ENCODE measurements around the gene GRID2IP. TPM values are rescaled to one million over a fixed set of nuclear protein-coding genes. Genes with fewer than 3 reads are reported as not detected.

Gene GRID2IP
- total and polyA plus RNA-seq, 3 donors from 2014 or later = 0.34 to 1.9 (median 1.1) TPM

GRCh38 chr7:6531492-6532279 is 19.6 kb downstream of the GRID2IP start:
- H3K27me3 ChIP-seq = no peaks in the 10 kb centered on the region
- intact Hi-C loops (cut with DNase I; ENCODE audit: low total_unique reads) = no loop called here
- TF ChIP-seq CTCF (IDR thresholded peaks at IDR 0.05) (no peak), POLR2A (IDR thresholded peaks at IDR 0.05) (no peak)

GRCh38 chr7:6530626-6531491 is 20.4 kb downstream of the GRID2IP start:
- TF ChIP-seq POLR2A (IDR thresholded peaks at IDR 0.05) (no peak), CTCF (IDR thresholded peaks at IDR 0.05) (no peak)
- no peaks in the 10 kb centered on the region for H3K9me3 ChIP-seq
- H3K4me3 ChIP-seq = peak overlapping the region in 1 of 2 donors; percentile 54
- no peaks in the 10 kb centered on the region for H3K27me3 ChIP-seq
- DNase-seq = peak; percentile 56
- no peak overlapping the region for H3K27ac ChIP-seq
- WGBS, 2 donors = 1% methylated on average over 13 to 50 of the region's 74 CpGs
- intact Hi-C loops (cut with DNase I; ENCODE audit: low total_unique reads) = no loop called here
- no peaks in the 10 kb centered on the region for H3K4me1 ChIP-seq
- H3K36me3 ChIP-seq (ENCODE audit: low read depth, missing control alignments) = no peaks in the 10 kb centered on the region

More at GRCh38 chr7:6531492-6532279, 19.6 kb downstream of the GRID2IP start:
- H3K9me3 ChIP-seq = no peaks in the 10 kb centered on the region
- peak overlapping the region in 1 of 2 donors; percentile 54 for H3K4me3 ChIP-seq
- no peak overlapping the region for H3K27ac ChIP-seq
- WGBS, 2 donors = 25% methylated on average over 18 to 19 of the region's 19 CpGs
- no peak for DNase-seq
- H3K4me1 ChIP-seq = peaks cover 7% of the 10 kb centered on the region
- no peaks in the 10 kb centered on the region for H3K36me3 ChIP-seq (ENCODE audit: low read depth, missing control alignments)

GRCh38 chr7:6529643-6530042 is 21.6 kb downstream of the GRID2IP start:
- H3K4me3 ChIP-seq = no peak overlapping the region
- DNase-seq = no peak
- intact Hi-C loops (cut with DNase I; ENCODE audit: low total_unique reads) = no loop called here
- no peaks in the 10 kb centered on the region for H3K4me1 ChIP-seq
- no peaks in the 10 kb centered on the region for H3K36me3 ChIP-seq (ENCODE audit: low read depth, missing control alignments)
- TF ChIP-seq CTCF (IDR thresholded peaks at IDR 0.05) (no peak), POLR2A (IDR thresholded peaks at IDR 0.05) (no peak)
- H3K27ac ChIP-seq = no peak overlapping the region
- WGBS, 2 donors = 59 to 77% methylated on average over 6 of the region's 6 CpGs
- H3K27me3 ChIP-seq = no peaks in the 10 kb centered on the region
- no peaks in the 10 kb centered on the region for H3K9me3 ChIP-seq

DNA sequence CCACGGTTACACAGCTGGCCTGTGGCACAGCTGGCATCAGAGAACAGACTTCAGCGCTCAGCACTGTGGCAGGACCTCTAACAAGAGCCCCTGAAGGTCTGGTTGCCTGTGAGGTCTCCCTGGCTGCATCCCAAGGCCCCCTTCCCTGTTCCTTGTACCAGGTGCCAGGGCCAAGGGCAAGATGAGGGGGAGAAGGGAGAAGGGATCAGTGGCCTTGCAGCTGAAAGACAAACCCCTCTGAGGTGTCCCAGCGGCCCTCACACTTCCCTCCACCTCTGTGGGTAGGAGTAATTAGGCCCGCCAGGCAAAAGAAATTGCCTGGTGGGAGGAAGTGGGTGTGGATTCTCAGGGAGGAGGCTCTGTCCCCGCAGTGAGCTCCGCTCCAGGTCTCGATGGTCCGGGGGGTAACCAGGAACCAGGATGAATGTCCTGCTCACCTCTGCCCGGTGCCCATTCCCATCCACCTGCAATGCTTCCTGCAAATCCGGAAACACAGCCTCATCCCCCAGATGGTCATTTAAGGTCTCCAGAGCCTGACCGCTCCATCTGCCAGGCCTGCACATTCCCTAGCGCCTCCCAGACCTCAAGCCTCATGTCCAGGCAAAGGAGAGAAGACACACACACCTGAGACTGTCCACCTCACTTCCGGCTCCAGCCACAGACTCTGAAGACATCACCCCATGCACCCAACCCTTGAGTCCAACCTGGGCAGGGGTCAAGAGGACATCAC is 22.7 kb downstream of the GRID2IP start:
- H3K4me3 ChIP-seq = no peak overlapping the region
- no peak overlapping the region for H3K27ac ChIP-seq
- WGBS, 2 donors = 62 to 66% methylated on average over 13 of the region's 13 CpGs
- H3K27me3 ChIP-seq = no peaks in the 10 kb centered on the region
- no peaks in the 10 kb centered on the region for H3K9me3 ChIP-seq
- no peak for DNase-seq
- intact Hi-C loops (cut with DNase I; ENCODE audit: low total_unique reads) = no loop called here
- TF ChIP-seq CTCF (IDR thresholded peaks at IDR 0.05) (no peak), POLR2A (IDR thresholded peaks at IDR 0.05) (no peak)
- no peaks in the 10 kb centered on the region for H3K4me1 ChIP-seq
- H3K36me3 ChIP-seq (ENCODE audit: low read depth, missing control alignments) = no peaks in the 10 kb centered on the region

Data from testis (tissue), 3 donors.